Right renal cortex interstitium (tissue), 3 donors: ENCODE measurements around the gene MTM1. TPM values are rescaled to one million over a fixed set of nuclear protein-coding genes. Genes with fewer than 3 reads are reported as not detected.

Experiments used
- DNase-seq, 3 donors: peaks; one replicate each; pipeline ENCODE4 v3.0.0-alpha.2; 2013; ENCODE audit warnings: low read depth in 3 of 3, low spot score in 2 of 3
- polyA plus RNA-seq, 3 donors: library from polyadenylated mRNA; unstranded; fragments of 120-200 nt; gene quantifications; one replicate each; pipeline ENCODE4 v1.2.1, GENCODE V29; 2013; ENCODE audit not compliant: insufficient read length in 3 of 3

MTM1 gene
- polyA plus RNA-seq, 3 donors = 12.8 to 16.6 (median 13.1) TPM

GRCh38 chrX:150700107-150700506 is 131.7 kb downstream of the MTM1 start:
- DNase-seq = no peak

DNA sequence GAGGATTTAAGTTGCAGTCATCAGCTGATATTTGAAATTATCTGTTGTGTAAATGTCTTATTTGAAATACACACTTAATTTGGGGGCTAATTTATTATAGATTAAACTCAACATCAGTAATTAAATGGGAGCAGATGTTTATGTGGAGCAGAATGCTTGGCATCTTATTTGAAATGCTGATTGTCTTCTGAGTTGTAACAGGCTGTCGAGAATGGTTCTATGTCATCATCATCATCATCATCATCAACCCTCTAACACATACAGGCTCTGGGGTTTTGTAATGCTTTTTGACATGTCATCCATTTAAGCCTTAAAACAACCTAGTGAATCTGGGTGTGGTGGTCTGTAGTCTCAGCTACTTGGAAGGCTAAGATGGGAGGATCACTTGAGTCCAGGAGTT is 133.0 kb downstream of the MTM1 start:
- DNase-seq = no peak

DNA sequence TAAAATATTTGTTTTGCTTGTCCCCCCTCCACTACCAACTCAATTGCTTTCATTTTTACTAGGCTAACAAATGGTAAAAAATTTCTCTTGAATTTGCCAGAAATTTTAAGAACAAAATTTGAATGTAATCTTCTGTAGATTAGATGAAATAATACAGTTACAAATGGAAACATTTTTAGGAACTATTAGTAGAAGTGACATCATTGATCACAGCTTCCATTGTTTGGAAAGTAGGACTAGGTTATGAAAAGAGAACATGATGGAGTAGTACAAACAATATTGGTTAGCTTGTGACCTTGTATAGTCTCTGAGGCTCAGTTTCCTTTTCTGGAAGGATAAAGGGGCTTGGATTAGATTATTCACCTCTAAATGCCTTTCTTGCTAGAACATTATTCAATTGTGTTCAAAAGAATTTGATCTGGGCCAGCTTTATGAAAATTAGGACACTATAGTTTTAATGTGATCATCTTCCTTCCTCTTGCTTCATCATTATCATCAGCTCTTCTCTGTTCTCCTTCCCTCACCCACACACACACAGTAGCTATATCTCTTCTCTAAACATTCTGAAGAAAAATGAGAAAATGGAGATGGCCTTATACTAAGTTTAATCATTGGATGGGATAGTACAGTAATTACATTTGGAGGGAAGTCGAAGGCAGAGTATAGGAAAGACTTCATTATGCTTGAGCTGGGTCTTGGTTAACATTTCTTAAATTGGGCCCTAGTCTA is 134.7 kb downstream of the MTM1 start:
- no peak for DNase-seq

DNA sequence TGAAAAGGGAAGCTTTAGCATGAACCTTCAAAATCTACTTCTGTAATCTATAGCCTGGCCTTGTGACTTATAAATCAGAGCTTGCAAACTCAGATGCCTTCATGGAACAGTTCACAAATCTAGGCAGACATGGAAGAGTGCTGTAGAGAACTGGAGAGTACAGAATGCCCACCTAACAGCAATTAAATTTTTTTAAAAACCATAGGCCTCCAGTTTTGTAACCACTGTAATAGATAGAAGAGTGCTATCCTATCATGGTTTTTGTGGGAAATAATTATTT is 135.2 kb downstream of the MTM1 start:
- no peak for DNase-seq

- DNase-seq = no peak
Measured at GRCh38 chrX:150704030-150704613, 135.7 kb downstream of the MTM1 start.

DNA sequence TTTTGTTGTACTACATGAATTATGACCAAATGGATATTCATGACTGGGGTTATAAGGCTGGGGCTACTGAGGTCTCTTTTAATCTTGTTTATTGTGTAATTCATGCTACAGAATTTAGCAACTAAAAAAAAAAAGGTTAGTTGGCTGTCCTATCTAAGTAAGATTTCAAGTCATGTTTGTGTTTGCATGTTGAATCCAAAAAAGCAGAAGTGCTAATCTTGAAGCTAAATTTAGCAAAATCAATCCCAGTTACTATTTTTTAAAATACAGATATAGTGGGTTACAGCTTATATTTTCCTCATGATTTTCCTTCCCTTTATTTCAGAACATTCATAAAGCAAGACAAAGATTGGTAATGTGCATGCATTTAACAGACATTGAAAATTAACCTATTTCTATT is 144.2 kb downstream of the MTM1 start:
- DNase-seq = no peak

- no peak for DNase-seq
Measured at GRCh38 chrX:150715184-150715583, 146.8 kb downstream of the MTM1 start.

GRCh38 chrX:150719621-150720020 is 151.2 kb downstream of the MTM1 start:
- no peak for DNase-seq

Other genes with a start within 250 kb of the MTM1 start
- 1 to 10 TPM; 5.2 to 5.9 (median 5.8) TPM for gene MAMLD1, start 205.3 kb upstream of the MTM1 start, polyA plus RNA-seq
- gene MTMR1, start 124.8 kb downstream of the MTM1 start, polyA plus RNA-seq = 10 to 100 TPM; 24.7 to 27.0 (median 26.4) TPM